HFFc6 (cell line): Measurements from ENCODE around the gene ZBTB1. TPM values are rescaled to one million over a fixed set of nuclear protein-coding genes. Genes with fewer than 3 reads are reported as not detected.

Source experiments
- DNase-seq: peaks from one replicate; pipeline ENCODE4 v3.0.0-alpha.2; 2018
- H3K27ac Mint-ChIP-seq: 2 replicates; pipeline ENCODE4 v1.8.0; 2020; ENCODE audit warnings: mild to moderate bottlenecking, mixed read lengths
- H3K27me3 Mint-ChIP-seq: 2 replicates; pipeline ENCODE4 v1.8.0; 2021; ENCODE audit warnings: mild to moderate bottlenecking, moderate library complexity, mixed read lengths; ENCODE audit not compliant: insufficient read depth
- H3K36me3 Mint-ChIP-seq: 2 replicates; pipeline ENCODE4 v1.8.0; 2021; ENCODE audit warnings: low read depth, mixed read lengths
- H3K4me1 Mint-ChIP-seq: 2 replicates; pipeline ENCODE4 v1.8.0; 2020; ENCODE audit warnings: low read depth, mixed read lengths
- H3K4me3 Mint-ChIP-seq: 2 replicates; pipeline ENCODE4 v1.8.0; 2020; ENCODE audit warnings: mild to moderate bottlenecking, moderate library complexity, mixed read lengths
- H3K9me3 Mint-ChIP-seq: 2 replicates; pipeline ENCODE4 v1.8.0; 2020; ENCODE audit warnings: mild to moderate bottlenecking, mixed read lengths
- CTCF ChIP-seq: fragments of 200-600 bp; sonication (generic); IDR thresholded peaks from 2 replicates; pipeline ENCODE4 v1.5.0; 2021; ENCODE audit warnings: antibody characterized with exemption, mild to moderate bottlenecking
- total RNA-seq, 6 experiments: library from RNA; stranded (reverse); fragmentation: NEBNext Ultra II Directional; extraction: Animal tissue kit (Norgen Biotek cat#: 25700); gene quantifications; 2 replicates in 1 of 6; 3 replicates in 5 of 6; pipeline ENCODE4 v1.2.3, GENCODE V29; 2021

ZBTB1 gene
- total RNA-seq, 6 experiments from 2014 or later, result 22.3 to 29.3 (median 25.5) TPM

GRCh38 chr14:64531567-64531966, 27.0 kb downstream of the ZBTB1 start:
- H3K27me3 Mint-ChIP-seq, result no peaks in the 10 kb centered on the region
- no peak for TF ChIP-seq CTCF
- peaks cover 18% of the 10 kb centered on the region for H3K36me3 Mint-ChIP-seq
- H3K27ac Mint-ChIP-seq, result no peak overlapping the region
- H3K4me3 Mint-ChIP-seq, result no peak overlapping the region
- H3K4me1 Mint-ChIP-seq, result peaks cover 27% of the 10 kb centered on the region
- no peak for DNase-seq
- H3K9me3 Mint-ChIP-seq, result no peaks in the 10 kb centered on the region

- H3K36me3 Mint-ChIP-seq, result peaks cover 14% of the 10 kb centered on the region
- H3K4me3 Mint-ChIP-seq, result peak overlapping the region; percentile 39; the same call in 1 of the 2 replicates
- H3K9me3 Mint-ChIP-seq, result peaks cover 17% of the 10 kb centered on the region
- H3K4me1 Mint-ChIP-seq, result peaks cover 22% of the 10 kb centered on the region
- peak overlapping the region; percentile 70 for H3K27ac Mint-ChIP-seq
- DNase-seq, result peak; percentile 31
- TF ChIP-seq CTCF, result no peak
- H3K27me3 Mint-ChIP-seq, result peaks cover 5% of the 10 kb centered on the region; the same call in 1 of the 2 replicates
These were observed 32.1 kb downstream of the ZBTB1 start for GRCh38 chr14:64536488-64537245.

GRCh38 chr14:64540208-64541202, 35.9 kb downstream of the ZBTB1 start, which contains the start of gene HSPA2:
HSPA2 (plus strand) TSS chr14:64540741; CDS start chr14:64540850, 109 bp downstream.
- Mint-ChIP-seq H3K9me3 (peaks cover 17% of the 10 kb centered on the region), H3K27ac (peak within 1 kb of the TSS; percentile 96), H3K4me1 (peaks cover 47% of the 10 kb centered on the region), H3K27me3 (peaks cover 5% of the 10 kb centered on the region; the same call in 1 of the 2 replicates), H3K4me3 (peak within 1 kb of the TSS; percentile 92), H3K36me3 (peaks cover 20% of the 10 kb centered on the region)
- TF ChIP-seq CTCF, result peak; percentile 82
- peak; percentile 99 for DNase-seq

- Mint-ChIP-seq H3K4me3 (peak overlapping the region; percentile 92), H3K36me3 (peaks cover 20% of the 10 kb centered on the region), H3K4me1 (peaks cover 44% of the 10 kb centered on the region), H3K27me3 (peaks cover 5% of the 10 kb centered on the region; the same call in 1 of the 2 replicates), H3K9me3 (peaks cover 17% of the 10 kb centered on the region), H3K27ac (no peak overlapping the region)
- no peak for TF ChIP-seq CTCF
- DNase-seq, result no peak
These were observed 36.8 kb downstream of the ZBTB1 start for GRCh38 chr14:64541261-64541971.
